ENCODE data around the gene TULP3.
"Not testable (repeated sequence)": the region's sequence is repeated elsewhere in the genome, so short reads cannot be mapped to it uniquely, and the experiment has no call there.

TULP3 gene, protein sequence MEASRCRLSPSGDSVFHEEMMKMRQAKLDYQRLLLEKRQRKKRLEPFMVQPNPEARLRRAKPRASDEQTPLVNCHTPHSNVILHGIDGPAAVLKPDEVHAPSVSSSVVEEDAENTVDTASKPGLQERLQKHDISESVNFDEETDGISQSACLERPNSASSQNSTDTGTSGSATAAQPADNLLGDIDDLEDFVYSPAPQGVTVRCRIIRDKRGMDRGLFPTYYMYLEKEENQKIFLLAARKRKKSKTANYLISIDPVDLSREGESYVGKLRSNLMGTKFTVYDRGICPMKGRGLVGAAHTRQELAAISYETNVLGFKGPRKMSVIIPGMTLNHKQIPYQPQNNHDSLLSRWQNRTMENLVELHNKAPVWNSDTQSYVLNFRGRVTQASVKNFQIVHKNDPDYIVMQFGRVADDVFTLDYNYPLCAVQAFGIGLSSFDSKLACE

DNA sequence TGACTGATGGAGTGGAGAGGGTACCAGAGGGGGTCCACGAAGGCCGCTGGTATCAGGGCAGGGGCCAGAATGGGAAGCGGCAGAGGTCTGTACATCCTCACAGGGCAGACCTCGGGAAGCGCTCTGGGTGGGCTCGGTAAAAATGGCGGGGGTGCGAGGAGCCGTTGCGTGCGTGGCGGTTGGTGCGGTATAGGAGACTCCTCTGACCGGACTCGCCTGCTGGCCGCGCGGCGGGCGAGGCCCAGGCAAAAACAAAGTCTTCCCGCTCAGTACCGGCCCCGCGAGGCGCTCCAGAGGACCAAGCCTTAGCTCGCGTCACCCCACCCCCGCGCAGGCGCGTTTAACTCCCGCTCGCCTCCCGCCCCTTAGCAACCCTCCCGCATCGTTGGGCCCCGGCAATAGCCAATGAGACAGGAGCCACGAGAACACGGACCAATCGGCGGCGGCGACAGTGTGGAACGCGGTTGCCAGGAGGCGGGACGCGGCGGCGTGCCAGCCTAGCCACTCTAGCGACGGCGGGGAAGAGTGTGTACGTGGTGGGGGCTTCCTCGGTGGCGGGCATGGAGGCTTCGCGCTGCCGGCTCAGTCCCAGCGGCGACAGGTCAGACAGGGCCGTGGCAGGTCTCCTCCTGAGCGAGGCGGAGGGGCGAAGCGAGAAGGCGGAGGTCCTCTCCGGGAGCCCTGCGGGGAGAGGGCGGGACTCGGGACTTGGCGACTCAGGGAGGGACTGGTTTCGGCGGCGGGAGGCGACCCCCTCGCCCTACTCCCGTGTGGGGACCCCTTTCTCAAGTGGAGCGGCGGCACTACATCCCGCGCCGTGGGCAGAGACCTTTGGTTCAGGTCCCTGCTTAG, at the start of gene TULP3:
Gene TULP3 (plus strand): TSS at position 504 of the 852 bp plus-strand sequence. CDS start 57 bp downstream, at position 561.
- DNase-seq (ENCODE audit: low read depth in 2 of 2), result peak; percentile 96 to 97

DNA sequence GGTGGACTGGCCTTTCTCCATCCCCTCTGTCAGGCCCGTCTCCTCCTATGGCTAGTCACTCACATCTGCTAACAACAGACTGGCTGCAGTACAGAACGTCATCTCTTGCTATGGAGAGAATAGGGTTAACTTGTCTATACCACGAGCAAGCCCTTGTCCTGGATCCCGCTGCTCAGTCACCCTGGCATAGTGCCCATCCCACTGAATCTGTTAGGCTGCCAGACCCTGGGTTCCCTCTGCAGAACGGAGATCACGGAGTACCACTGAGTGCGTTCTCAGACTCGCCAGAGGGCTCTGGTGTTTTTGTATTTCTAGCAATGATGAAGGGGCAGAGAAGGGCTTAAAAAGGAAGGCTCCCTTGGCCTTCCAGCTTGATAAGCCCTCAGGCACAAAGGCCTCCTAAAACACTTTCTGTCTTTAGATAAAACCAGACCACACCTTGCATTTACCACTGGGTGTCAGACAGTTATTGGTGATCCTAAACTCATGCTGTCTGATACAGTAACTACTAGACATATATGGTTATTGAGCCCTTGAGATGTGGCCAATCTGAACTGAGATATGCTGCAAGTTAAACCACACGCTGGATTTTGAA, 49.5 kb upstream of the TULP3 start:
- no peak for DNase-seq (ENCODE audit: low read depth in 2 of 2)

DNA sequence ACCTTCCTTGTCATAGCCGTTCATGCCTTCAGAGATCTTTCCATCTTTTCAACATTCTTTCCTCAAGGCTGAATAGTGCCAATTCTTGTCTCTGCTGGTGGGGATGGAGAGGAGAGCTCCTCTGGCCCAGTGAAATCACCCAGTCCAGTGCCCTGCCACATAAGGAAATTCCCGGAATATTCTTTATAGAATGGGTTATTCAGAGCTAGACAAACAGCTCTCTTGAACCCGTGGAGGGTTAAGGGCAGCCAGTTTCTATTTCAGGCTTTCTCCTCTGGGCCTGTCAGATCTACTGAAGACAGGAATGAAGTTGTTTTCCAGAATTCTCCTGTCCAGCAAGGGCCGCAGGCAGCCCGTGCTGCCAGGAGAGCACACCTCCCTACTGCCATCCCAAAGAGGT, 47.7 kb upstream of the TULP3 start:
- no peak for DNase-seq (ENCODE audit: low read depth in 2 of 2)

DNA sequence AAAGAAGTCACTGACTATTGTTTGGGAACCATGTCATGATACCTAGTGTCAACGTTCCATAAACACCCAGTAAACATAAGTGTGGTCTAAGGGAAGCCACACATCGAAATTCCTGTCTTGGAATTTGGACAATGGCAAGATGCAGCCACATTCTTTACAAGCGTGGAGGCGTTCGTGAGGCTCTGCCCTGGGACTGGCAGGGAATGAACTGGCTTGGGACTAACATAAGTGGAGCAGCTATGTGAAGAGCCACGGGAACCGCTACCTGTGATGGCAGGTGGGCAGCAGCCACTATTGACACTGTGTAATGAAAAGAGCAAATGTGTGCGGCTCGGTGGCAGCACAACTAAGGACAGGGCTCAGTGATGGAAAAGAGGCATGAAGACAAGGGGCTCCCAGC, 45.9 kb upstream of the TULP3 start:
- DNase-seq (ENCODE audit: low read depth in 2 of 2), result no peak

DNA sequence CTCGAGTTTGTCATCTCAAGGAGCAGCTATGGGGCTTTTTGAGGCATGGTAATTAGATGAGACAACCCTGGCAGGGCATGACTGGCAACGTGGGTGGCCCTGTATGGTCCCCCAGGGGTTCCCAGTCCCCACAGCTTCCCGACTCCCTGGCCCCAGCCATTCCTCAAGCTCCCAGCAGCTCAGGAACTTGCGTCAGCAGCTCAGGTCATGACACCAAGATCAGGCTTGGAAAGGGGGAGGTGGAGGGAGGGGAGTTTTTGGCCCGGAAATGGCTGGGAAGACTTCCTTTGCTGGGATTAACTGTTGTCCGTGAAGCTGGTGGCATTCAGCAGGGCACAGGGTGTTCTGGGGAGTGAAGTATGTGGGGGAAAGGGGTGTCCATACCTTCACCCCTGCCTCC, 45.4 kb upstream of the TULP3 start:
- no peak for DNase-seq (ENCODE audit: low read depth in 2 of 2)

DNA sequence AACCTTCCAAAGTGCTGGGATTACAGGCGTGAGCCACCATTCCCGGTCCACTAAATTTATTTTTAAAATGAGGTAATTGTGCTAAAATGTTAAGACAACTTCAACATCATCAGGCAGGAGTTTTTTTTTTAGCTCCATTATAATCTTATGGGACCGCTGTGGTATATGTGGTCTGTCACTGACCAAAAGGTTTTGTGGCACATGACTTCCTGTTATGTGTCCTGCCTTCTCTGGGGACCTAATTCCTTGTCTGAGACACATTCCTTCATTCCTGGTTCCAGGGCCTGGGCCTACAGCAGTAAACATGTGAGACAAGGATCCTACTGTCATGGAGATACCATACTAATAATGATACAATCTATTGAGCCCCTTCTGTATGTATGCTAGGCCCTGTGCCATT, 38.8 kb upstream of the TULP3 start:
- DNase-seq (ENCODE audit: low read depth in 2 of 2), result no peak

DNA sequence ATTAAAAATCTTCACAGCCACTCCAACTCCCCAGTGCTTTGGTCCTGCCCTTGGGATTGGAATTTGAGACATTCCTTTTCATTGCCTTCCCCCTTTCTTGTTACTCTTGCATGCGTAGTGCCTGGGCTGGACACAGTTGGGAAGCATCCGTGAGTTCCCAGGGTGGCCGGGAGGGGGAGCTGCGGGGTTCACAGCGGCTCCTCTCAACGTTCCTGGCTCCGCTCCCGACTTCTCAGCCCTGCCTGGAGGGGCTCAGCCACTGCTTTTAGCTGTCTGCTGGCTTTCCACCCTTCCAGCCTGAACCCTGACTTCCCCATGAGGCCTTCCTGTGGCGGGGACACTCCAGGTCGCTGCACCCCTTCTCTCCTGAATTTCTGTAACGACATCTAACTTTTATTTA, 37.1 kb upstream of the TULP3 start:
- peak in 1 of 2 experiments; percentile 57 for DNase-seq (ENCODE audit: low read depth in 2 of 2)

DNA sequence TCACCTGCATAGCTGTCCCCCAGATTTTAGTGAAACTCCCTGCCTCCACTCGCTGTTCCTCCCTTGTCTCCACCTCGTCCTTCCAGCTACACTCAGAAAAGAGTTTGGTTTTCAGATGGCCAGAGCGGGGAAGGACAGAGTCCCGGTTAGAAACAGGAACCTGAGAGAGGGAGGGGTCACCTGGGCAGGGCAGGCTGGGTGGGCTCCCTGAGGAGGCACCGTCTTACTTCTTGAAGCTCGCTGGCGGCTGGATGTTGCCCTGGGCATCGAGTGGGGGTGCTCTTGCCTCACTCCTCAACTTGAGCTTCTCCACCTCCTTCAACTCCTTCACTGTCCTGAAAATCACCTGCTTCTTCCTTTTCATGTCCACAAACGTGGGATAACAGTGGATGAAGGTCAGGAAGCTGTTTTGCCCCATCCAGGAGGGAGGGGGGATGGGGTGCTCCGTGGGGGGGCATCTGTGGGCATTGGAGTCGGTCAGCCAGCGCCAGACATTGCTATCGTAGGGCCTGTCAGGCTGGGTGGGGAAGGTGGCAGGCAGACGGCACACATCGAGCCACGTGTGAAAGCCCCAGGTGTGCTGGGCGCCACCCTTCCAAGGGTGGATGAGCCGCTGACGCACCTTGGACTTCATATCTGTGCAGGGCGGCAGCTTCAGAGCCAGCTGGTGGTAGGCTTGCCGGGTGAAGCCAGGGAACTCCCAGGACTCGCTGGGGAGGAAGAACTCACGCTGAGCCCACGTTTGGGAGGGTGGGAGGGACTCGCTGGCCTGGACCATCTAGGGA, 35.8 kb upstream of the TULP3 start:
- no peak for DNase-seq (ENCODE audit: low read depth in 2 of 2)

DNA sequence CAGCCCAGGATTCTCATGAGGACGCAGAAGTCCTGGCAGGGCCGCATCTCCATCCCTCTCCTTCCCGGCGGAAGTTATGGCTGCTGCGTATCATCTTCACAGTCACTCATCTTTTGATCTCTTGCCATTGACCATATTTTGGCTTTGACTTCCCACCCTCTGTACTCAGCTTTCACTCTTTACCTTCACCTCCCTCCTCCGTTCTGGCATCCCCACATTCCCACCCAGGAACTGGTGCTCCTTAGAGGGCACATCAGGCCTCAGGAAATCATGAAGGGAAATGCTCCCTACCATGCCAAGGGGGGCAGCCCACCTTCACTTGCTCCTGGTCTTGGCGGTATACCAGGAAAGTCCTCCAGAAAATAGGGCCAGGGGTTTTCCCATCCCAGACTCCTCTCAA, 35.1 kb upstream of the TULP3 start:
- DNase-seq (ENCODE audit: low read depth in 2 of 2), result no peak

DNA sequence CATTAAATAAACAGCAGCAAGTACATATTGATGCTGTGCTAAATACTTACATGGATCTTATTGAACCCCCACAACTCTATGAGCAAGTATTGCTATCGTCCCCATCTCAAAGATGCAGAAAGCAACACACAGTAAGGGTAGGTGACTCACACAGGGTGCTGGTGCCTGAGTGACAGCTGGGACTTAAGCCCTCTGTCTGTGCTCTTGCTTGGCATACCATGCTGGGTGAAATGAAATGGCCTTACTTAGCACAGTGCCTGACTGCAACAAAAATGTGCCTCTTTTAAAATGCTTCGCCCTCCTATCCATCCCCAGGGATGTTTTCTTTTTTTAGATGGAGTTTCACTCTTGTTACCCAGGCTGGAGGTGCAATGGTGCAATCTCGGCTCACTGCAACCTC, 34.6 kb upstream of the TULP3 start:
- DNase-seq (ENCODE audit: low read depth in 2 of 2), result no peak

DNA sequence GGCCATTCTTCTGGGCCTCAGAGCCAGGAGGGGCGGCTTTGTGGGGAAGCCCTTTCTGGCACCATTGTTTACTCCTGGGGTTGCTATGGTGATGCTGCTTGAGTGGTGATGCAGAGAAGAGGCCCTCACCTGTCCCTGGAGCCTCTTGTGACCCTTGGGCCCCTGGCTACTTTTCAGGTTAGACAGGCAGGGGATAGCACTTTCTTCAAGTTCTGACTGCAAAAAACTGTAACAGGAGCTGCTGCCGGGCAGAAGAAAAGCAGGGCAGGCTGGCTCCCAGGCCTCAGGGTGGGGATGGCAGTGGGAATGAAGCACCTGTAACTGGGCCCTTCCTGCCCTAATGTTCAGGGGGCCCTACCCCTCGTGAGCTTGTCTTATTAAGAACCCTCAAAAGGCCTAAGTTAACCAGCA, 33.7 kb upstream of the TULP3 start, which contains the start of gene TEX52:
Gene TEX52 (minus strand): TSS at position 19 of the 411 bp plus-strand sequence. CDS start 13 bp downstream, at position 6.
- no peak for DNase-seq (ENCODE audit: low read depth in 2 of 2)

DNA sequence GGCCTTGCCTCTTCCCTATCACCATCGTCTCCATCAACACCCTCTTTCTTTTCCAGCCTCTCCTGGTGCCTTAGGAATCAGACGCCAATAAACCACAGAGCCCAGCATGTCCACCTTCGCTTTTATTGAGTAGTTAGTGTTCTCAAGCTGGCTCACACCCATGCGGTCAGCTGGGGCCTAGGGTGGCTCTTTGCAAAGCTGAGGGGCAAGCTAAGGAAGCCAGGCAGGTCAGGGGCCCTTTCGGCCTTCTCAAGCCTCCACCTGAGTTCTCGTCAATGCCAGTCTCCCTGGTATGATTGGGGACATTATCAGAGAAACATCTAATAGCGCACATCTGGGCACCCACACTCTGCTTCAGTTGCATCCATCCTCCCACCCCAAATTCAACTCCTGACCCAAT, 33.1 kb upstream of the TULP3 start:
- DNase-seq (ENCODE audit: low read depth in 2 of 2), result no peak

DNA sequence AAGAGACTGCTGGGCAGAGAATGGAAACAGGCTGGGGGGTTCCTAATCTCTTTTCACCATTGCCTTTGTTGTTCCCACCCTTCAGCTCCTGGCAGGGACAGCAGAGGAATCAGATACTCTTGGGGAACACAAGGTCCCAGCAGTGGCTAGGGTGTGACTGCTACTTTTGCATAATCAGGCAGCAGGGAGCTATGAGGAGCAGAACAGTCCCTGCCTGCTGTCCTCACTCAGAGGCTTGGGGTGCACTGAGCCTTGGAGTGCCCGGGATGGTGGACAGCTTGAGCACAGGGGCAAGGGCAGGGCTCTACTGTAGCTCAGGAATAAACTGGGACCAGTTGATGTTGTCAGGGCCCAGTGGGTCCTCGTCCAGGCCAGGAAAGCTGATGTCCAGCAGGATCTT, 32.4 kb upstream of the TULP3 start:
- DNase-seq (ENCODE audit: low read depth in 2 of 2), result no peak

DNA sequence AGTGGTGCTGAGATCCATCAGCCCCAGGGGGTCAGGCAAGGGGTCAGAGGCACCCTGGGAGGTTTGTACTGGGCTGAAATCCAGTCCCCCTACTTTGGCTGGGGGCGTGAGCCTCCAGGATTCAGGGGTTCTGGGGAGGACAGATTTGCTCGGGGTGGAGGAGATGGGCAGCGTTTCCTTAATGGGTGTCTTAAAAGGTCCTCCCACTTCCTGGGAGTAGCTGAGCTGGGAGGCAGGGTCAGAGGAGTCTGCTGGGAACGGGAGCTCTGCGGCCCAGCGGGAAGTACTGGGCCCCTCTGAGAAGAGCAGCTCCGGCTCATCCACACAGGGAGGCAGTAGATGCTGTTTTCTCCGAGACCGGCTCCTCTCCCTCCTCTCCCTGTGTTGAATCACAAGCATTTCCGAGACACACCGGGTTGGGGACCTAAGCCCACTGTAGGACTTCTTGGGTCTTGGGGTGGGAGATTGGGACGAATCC, 31.7 kb upstream of the TULP3 start:
- no peak for DNase-seq (ENCODE audit: low read depth in 2 of 2)

DNA sequence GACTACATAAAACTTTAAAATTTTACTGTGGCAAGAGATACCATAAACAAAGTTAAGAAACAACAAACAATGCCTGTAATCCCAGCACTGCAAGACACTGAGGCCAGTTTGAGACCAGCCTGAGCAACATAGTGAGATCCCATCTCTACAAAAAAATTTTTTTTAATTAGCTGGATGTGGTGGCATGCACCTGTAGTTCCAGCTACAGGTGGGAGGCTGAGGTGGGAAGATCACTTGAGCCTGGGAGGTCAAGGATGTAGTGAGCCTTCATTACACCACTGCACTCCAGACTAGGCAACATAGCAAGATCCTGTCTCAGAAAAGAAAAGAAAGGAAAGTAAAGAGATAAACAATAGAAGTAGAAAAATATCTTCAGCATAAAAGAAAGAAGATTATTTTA, 30.5 kb upstream of the TULP3 start:
- DNase-seq (ENCODE audit: low read depth in 2 of 2), result no peak

DNA sequence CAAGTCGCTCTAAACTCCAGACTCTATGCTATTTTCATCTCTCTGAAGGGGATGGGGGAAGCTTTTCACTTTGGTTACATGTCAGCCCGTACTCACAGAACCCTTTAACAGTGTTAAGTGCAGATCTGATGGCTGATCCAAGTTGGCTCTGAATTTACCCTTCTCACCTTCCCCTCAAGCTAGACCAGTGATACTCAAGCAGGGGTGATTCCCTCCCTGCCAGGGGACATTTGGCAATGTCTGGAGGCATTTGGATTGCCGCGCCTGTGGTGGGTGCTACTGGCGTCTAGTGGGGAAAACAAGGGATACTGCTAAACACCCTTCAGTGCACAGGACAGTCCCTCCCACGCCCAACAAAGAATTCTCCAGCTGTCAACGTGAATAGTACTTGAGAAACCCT, 27.8 kb upstream of the TULP3 start:
- no peak for DNase-seq (ENCODE audit: low read depth in 2 of 2)

DNA sequence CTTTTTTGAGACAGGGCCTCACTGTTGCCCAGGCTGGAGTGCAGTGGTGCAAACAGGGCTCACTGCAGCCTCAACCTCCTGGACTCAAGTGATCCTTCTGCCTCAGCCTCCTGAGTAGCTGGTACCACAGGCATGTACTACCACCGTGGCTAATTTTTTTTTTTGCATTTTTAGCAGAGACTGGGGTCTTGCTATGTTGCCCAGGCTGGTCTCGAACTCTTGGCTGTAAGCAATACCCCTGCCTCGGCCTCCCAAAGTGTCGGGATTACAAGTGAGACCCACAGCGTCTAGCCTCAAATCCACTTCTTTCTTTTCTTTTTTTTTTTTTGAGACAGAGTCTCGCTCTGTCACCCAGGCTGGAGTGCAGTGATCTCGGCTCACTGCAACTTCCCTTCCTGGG, 27.3 kb upstream of the TULP3 start:
- not testable (repeated sequence) for DNase-seq (ENCODE audit: low read depth in 2 of 2)

DNA sequence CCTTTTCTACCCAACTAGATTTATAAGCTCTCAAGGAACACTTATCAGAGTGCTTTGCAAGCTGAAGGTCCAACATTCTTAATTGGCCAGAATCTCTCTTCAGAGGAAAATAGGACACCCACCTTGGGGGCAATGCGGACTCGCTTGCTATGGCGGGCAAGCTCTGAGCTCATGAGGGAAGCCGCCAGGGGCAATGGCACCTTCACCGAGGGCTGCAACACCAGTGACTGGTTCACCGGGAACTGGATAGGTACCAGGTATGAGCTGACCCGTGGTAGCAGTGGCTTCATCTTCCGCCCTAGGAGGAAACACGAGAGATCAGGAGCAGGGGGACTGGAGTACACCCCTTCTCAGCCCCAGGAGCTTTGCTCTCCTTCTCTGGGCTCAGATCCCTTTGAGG, 26.5 kb upstream of the TULP3 start:
- DNase-seq (ENCODE audit: low read depth in 2 of 2), result no peak

DNA sequence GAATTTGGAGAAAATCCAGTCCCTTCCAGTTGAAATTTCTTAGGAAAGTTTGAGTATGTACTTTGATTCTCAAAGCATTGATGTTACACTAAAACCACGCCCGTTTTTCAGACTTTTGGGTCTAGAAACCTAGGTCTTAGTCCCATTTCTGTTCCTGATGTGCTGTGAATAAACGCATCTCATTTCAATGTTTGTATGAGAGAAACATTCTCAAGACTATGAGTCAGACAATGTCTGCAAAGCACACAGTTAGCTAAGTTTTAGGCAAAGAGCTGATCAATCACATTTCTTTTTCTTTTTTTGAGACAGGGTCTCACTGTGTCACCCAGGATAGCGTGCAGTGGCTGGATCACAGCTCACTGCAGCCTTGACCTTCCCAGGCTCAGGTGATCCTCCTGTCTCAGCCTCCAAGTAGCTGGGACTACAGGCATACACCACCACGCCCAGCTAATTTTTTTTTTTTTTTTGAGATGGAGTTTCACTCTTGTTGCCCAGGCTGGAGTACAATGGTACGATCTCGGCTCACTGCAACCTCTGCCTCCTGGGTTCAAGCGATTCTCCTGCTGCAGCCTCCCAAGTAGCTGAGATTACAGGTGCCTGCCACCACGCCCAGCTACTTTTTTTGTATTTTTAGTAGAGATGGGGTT, 21.6 kb upstream of the TULP3 start:
- not testable (repeated sequence) for DNase-seq (ENCODE audit: low read depth in 2 of 2)

DNA sequence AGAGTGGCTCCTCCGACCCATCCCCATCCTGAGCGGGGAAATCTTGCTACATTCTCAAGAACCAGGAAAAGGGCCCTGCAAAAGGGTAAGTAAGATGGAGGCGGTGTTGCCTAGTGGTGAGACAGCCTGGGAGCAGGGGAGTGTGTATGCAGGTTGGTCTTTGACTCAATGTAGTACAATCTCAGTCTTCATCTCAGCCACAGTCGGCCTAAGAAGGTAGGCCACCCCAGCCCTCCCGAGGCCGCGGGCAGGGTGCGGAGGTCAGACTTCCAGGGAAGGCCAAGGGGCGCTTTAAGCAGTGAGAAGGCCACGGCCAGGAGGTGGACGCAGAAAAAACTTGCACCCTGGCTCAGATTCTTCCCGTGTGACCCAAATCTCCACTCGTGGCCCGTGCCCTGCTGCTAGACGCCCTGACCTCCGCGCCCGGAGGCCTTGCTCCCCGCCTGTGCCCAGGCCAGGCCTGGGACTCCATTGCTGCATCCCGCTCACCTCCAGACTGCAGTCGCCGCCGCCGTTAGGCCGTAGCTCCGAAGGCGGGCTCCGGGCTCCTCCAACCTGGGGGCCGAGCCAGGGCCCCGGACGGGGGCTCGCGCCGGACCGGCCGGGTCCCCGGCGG, 14.2 kb upstream of the TULP3 start:
- no peak for DNase-seq (ENCODE audit: low read depth in 2 of 2)
